OCI-LY1 (cell line): Measurements from ENCODE around the gene DUS2.

ENCODE experiments used
- CTCF ChIP-seq: fragments of 200-600 bp; sonication (generic), shearing (Covaris generic); IDR thresholded peaks from 2 replicates; pipeline ENCODE4 v1.5.1; 2017; ENCODE audit warnings: mild to moderate bottlenecking, antibody characterized with exemption, low read length, moderate library complexity, mixed read lengths
- EZH2 ChIP-seq: fragments of 200-600 bp; sonication (generic), shearing (Covaris generic); IDR thresholded peaks from 2 replicates; pipeline ENCODE4 v1.8.0; 2017; ENCODE audit warnings: borderline replicate concordance, mixed run types, mild to moderate bottlenecking, antibody characterized with exemption, low read length, moderate library complexity, mixed read lengths

DNA sequence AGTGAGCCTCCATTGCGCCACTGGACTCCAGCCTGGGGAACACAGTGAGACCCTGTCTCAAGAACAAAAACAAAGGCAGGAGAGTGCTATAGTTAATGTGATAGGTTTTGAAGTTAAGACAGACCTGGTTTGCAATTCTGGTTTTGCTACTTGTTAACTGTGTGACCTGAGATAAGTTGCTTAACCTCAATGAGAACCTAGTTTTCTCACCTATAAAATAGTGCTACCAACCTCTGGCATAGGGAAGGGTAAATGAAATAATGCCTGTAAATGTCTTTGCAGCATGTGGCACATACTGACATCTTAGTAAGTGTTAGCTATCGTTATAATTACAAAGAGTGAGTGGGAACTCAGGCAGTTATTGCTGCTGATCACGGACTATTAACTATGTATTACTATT is 32.3 kb downstream of the DUS2 start:
- no peak for TF ChIP-seq CTCF
- no peak for TF ChIP-seq EZH2
